ENCODE results near the gene GRM4. TPM values are rescaled to one million over a fixed set of nuclear protein-coding genes. Genes with fewer than 3 reads are reported as not detected.

GRM4 gene
- total RNA-seq, 1 experiment from 2014 or later, result 4.9 TPM

DNA sequence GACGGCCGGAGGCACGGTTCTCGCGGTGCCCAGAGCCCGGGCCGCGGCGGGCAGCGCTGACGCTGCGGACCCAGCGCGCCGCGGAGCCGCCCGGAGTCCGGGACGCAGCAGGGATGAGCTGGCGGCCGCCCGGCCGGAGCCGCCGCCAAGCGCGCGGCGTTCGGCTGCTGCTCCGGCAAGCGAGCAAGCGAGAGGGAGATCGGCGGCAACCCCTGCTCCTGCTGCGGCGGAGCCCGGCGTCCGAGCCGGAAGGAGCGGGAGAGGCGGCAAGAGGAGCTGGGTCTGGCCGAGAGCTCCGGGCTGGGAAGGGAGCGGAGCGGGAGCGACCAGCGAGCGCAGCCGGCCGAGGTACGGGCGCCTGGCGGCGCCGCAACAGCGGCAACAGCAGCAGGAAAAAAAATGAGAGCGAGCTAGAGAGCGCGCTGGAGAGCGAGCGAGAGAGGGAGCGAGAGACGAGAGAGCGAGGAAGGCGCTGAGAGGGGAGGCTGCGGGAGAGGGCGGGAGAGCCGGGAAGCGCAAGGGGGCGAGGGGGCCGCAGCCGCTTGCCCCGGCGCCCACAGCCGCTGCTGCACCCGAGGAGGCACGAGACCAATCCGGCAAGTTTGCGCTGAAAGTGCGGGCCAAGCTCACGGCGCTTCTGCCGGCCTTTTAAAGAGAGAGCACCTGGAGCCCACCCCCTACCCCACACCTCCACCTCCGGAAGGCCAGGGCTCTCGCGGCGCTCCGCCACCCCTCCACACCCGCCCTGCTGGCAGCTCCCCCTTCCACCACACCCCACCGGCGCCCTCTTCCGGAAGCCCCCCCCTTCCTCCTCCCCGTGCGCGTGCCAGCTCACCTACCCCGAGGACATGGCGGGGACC lies 496 bp downstream of the GRM4 start:
- peak; percentile 66 for DNase-seq (ENCODE audit: low spot score)
- in situ Hi-C loops (cut with HindIII; ENCODE audit: low sequenced_read_pairs), result loop anchor here (25.0 kb wide), 1 partner anchor 308 kb away; no protein-coding TSS in a partner anchor

DNA sequence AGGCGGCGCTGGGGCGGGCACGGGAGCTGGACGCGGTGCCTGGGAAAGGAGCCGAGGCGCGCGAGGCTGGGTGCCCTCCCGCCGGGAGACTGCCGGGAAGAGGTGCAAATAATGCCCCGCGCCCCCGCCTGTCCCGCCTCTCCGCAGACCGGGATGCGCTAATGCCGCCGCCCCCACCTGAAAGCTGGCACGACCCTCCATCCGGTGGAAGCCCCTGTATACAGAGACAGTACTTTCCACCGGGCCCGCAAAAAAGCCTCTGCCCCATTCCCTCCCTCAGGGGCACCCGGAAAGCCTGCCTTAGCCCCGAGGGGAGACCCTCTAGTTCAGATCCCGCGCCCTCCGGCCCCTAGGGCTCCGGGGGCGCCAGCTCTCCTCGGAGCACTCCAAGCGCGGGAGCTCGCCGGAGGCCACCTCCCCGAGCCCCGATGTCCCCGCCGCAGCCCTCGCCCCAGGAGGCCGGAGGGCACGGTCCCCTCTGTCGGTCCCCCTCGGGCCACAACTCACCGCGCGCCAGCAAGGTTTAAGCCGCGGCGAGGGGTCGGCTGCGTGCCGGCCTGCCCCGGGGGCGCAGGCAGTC lies 1.2 kb downstream of the GRM4 start:
- in situ Hi-C loops (cut with HindIII; ENCODE audit: low sequenced_read_pairs), result loop anchor here (5.0 to 25.0 kb wide), 2 partner anchors 82 to 307 kb away; no protein-coding TSS in a partner anchor
- DNase-seq (ENCODE audit: low spot score), result peak; percentile 33

DNA sequence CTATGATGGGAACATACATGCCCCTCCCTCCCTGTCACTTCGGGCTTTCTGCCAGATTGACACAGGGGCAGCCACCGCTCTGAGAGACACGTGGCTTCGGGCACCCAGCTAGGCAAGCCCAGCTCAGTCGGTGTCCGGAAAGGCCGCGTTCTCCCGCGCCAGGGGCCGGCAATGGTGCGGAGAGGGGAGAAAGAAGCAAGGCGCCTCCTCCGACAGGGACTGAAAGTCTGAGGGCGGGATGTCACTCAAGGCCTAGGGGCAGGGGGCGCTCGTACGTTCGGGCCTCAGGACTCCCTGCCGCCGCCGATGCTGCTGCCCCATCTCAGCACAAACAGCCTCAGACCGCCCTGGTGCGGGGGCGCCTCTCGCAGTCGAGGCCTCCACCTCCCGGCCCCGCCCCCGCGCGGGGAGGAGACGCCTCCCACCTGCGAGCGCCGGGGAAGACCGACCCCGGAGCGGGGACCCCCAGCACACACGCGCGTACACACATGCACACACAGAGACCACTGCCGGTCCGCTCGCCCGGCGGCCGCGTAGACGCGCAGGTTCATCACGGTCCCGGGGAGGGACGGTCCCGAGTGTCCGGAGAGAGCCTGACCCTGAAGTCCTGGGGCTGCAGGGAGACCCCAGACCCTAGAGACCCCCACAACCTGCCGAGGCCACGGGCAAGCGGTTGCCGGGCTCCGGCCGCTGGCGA lies 1.9 kb downstream of the GRM4 start:
- peak; percentile 79 for DNase-seq (ENCODE audit: low spot score)
- in situ Hi-C loops (cut with HindIII; ENCODE audit: low sequenced_read_pairs), result loop anchor here (5.0 to 25.0 kb wide), 2 partner anchors 82 to 307 kb away; no protein-coding TSS in a partner anchor

DNA sequence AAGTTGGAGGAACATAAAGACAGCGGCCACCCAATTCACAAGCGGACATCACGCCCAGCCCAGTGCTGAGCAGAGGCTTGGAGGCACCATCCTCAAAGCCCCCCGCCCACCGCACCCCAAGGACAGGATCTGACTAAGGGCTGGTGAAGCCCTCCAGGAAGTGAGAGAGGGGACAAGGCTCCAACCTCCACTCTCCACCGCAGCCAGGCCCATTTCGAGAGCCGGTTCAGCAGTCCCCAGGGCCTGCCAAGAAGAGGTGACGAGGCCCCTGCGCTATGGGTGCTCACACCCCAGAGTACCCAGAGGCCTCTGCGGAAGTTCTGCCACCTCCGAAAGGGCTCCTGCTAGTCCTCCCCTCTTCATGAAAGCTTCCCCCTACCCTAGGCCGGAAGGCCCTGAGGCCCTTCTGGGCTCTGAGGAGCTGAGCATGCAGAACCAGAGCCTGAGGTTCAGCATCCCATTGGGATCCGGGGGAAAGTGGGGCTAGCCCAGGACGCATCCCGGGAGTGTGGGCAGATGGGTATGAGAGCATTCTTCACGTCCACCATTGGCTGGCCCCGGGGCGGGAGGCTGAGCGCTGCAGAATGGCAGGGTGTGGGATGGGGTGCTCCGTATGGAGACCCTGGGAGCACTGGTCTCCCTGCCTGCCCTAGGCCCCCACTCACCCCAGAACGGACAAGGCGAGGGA lies 2.5 kb downstream of the GRM4 start:
- peak; percentile 20 for DNase-seq (ENCODE audit: low spot score)
- in situ Hi-C loops (cut with HindIII; ENCODE audit: low sequenced_read_pairs), result loop anchor here (5.0 to 25.0 kb wide), 2 partner anchors 81 to 306 kb away; no protein-coding TSS in a partner anchor

DNA sequence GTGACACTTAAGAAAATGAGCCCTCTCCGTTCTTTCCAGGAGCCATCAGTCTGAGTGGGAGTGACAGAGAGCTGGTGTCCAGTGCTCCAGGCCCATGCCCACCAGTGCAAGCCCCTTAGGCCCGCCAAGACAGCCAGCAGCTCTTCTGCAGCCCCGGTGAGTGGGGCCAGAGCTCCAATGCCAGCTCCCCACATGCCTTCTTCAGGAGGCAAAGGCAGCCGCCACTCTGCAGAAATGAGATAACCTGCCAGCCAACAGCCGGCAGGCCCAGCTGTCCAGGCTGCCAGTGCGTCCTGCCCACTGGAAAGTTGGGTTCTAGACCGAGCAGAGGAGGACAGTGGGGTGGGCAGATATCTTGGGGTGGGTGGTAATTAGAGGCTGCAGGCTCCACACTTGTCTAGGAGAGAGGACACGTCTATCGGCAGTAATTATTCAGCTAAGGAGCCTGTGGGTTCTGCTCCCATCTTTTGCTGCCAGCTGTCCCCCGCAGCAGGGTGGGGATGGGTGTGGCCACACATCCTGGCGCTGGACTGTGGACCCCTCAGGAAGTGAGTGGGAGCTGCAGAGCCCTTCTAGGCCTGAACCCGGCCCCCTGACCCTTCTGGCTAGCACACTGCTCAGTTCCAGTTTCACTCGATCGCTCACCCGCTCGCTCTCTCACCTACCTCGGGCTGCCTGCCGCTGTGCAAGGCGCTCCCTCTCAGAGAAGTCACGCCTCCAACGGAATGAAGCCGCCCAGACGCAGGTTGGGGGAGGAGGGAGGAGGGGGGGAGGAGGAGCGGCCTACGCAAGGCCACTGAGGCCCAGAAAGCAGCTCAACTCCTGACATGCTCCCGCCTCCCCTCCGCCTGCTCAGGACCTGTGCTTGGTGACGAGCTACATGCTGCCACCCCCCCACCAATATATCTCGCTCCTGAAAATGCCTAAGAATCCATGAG lies 3.6 kb downstream of the GRM4 start:
- peak; percentile 93 for DNase-seq (ENCODE audit: low spot score)
- in situ Hi-C loops (cut with HindIII; ENCODE audit: low sequenced_read_pairs), result loop anchor here (5.0 to 25.0 kb wide), 2 partner anchors 80 to 305 kb away; no protein-coding TSS in a partner anchor

DNA sequence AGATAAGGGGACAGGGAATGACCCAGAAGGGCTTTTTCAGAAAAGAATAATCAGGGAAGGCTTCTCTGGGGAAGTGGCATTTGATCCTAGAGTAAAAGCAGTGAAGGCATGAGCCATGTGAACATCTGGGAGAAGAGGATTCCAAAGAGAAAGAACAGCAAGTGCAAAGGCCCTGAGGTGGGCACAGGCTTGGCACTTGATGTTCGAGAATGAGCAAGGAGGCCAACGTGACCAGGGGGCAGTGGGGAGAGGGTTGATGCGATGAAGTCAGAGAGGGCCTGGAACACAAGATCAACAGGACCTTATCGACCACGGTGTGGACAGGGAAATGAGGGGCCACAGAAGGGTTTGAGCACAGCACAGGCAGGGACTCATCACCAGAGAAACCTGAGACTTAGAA lies 5.8 kb downstream of the GRM4 start:
- in situ Hi-C loops (cut with HindIII; ENCODE audit: low sequenced_read_pairs), result loop anchor here (5.0 to 25.0 kb wide), 2 partner anchors 78 to 303 kb away; no protein-coding TSS in a partner anchor
- peak; percentile 9 for DNase-seq (ENCODE audit: low spot score)

DNA sequence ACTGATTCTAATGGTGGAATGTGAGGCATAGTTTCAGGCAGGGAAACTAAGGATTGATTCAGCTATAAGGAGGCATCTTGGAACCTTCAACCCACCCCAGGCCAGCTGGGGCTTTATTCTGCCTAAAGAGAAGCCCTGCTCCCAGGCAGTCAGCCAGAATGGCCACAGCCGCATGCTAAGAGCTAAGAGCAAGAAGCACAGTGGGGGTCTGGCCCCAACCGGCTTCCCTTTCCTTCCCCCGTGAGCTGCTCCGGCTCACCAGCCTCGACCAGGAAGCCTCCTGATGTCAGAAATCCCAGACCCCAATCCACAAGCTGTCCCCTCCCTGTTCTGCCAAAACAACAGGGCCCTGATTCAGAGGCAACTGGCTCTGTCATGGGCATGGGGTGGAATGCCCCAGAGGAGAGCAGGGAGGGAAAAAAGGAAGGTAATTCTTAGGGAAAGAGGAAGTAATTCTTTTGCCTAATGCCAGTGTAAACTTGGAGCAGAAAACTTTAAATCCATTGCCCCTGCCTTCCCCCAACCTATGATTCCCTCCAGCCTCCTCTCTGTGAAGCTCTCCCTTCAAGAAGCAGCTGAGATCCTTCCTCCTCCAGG lies 6.9 kb downstream of the GRM4 start:
- DNase-seq (ENCODE audit: low spot score), result peak; percentile 67
- in situ Hi-C loops (cut with HindIII; ENCODE audit: low sequenced_read_pairs), result loop anchor here (25.0 kb wide), 1 partner anchor 302 kb away; no protein-coding TSS in a partner anchor

DNA sequence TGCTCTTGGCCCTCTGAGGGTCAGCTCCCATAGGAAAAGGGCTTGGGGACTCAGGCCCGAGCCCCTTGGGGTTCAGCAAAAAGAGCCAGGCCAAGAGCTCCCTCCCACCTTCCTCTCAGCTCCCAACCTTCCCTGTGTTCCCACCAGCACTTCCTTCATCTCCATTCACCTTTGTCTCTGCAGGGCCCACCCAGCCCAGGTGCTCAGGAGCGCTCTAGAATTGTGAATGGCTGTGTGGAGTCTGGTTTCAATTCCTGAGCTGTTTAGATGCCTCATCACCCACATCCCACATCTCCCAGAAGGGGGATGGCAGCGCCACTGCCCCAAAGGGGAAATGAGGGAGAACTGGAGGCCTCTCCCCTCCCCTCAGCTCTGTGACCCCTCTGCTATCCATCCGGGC lies 7.7 kb downstream of the GRM4 start:
- in situ Hi-C loops (cut with HindIII; ENCODE audit: low sequenced_read_pairs), result loop anchor here (25.0 kb wide), 1 partner anchor 301 kb away; no protein-coding TSS in a partner anchor
- peak; percentile 30 for DNase-seq (ENCODE audit: low spot score)

DNA sequence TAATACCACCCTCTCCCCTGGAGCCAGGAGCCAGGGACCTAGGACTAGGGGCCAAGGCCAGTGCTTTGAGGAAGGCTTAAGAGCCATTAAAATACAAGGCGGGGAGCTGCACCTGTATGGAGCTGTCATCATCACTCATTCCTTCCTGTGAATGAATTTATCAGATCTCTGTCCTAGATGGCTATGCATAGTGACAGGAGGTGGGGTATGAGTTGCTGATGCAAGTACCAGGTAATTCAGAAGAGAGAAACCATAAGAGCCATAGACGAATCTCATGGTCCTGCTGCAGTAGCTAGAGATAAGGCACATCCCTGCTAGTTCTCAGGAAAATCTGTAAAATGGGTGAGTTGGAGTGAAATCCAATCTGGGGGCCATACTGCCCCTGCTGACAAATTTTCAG lies 10.3 kb downstream of the GRM4 start:
- peak; percentile 13 for DNase-seq (ENCODE audit: low spot score)
- in situ Hi-C loops (cut with HindIII; ENCODE audit: low sequenced_read_pairs), result loop anchor here (25.0 kb wide), 1 partner anchor 298 kb away; no protein-coding TSS in a partner anchor

DNA sequence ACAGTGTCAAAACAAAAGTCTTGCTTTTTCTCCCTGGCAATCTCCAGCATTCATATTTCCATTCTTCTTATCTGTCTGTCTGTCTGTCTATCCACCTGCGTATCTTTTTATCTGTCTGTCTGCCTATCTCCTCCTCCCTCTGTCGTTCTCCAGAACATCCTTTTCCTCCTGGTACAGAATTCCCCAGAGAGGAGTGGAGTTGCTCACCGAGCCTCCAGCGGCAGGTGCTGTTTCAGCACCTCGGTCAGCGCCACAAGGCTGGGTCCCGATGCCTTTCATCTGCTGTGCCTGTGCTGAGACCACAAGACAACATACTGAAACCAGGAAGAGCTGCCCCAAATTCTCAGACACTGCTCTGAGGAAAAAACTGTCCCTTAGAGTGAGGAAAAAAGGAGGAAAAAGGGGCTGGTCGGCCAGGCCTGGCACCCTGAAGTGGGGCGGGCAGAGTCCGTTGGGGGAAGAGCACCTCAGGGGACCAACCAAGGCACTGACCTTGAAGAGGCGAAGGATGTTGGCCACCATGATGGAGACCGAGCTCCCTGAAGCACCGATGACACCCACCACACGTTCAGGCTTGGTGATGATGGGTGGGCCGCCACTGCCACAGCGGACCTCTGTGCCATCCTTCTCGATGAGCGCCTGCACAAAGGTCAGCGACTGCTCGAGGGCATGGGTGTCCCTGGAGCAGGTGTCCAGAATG lies 13.3 kb downstream of the GRM4 start:
- in situ Hi-C loops (cut with HindIII; ENCODE audit: low sequenced_read_pairs), result loop anchor here (25.0 kb wide), 1 partner anchor 295 kb away; no protein-coding TSS in a partner anchor
- DNase-seq (ENCODE audit: low spot score), result no peak

DNA sequence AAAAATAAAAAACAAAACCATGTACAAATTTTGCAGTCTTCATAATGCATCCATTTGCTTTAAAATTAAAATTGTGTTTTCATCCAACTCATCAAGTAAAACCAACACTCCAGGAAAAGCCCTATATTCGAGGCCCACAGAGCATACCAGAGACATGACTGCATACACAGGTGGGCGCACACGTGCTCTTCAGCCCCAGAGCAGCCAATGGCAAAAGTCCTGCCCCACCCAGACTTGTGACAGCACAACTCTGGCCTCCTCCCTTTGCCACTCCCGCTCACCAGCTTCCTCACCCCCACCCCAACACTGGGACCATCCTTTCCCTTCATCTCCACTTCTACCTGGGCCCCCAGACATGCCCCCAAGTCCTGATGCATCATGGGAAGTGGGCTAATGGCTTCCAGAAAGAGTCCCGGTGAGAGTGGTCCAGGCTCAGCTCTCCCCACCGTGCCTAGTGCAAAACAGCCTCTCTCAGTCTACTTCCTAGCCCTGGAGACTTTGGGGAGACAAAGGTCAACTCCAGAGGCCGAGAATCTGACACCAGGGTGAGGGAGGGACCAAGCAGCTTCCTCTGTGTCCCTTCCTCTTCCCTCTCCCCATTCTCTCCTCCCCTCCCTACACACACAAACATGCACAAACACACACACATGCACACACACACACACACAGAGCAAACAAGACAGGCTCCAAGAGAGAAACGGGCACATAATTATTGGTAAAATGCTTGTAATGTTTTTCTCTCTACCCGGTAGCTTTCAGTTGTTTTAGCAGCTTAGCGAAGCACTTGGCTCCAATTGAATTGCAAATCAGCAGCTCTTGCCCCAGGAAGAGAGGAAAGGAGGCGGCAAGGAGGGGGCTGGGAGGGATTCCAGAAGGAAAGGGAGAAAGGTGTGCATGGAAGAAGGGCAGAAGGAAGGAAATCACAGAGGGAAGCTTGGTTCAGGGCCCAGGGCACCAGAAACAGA lies 14.3 kb downstream of the GRM4 start:
- in situ Hi-C loops (cut with HindIII; ENCODE audit: low sequenced_read_pairs), result loop anchor here (25.0 kb wide), 1 partner anchor 294 kb away; no protein-coding TSS in a partner anchor
- DNase-seq (ENCODE audit: low spot score), result peak; percentile 77

DNA sequence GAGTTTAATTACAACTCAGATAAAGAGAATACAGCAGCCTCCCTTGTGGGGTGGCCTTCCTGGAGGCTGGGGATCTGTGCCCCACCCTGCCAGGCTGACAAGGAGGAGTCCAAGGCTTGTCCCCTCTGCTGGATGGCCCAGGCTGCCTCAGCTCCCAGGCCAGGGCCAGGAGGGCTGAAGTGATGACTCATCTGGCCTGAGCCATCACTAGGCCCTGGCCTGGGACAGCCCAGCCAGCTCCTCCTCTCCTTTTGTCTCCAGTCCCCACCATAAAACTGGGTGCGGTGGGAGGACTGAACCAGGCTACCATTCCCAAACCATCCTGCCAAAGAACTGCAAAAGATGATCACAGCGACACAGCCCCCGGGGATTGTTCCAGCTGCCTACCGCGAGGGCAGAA lies 15.0 kb downstream of the GRM4 start:
- in situ Hi-C loops (cut with HindIII; ENCODE audit: low sequenced_read_pairs), result loop anchor here (25.0 kb wide), 1 partner anchor 294 kb away; no protein-coding TSS in a partner anchor
- no peak for DNase-seq (ENCODE audit: low spot score)

DNA sequence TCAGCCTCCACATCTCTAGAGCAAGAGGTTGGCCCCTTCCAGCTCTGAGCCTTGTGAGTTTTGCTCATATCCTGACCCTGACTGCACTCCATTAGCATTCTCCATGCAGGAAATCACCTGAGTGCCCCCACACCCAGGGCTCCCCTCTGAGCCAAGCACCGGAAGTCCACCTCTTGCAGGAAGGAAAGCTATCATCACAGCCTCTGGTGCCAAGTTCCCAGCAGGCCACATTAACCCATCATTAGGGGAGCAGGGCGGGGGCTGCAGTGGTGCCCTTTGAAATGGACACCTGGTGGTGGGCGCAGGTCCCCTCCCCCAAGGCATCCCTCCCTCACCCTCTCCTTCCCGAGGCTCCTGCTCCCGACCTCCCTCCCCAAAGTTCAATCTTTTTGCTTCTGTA lies 16.1 kb downstream of the GRM4 start:
- in situ Hi-C loops (cut with HindIII; ENCODE audit: low sequenced_read_pairs), result loop anchor here (25.0 kb wide), 1 partner anchor 292 kb away; no protein-coding TSS in a partner anchor

DNA sequence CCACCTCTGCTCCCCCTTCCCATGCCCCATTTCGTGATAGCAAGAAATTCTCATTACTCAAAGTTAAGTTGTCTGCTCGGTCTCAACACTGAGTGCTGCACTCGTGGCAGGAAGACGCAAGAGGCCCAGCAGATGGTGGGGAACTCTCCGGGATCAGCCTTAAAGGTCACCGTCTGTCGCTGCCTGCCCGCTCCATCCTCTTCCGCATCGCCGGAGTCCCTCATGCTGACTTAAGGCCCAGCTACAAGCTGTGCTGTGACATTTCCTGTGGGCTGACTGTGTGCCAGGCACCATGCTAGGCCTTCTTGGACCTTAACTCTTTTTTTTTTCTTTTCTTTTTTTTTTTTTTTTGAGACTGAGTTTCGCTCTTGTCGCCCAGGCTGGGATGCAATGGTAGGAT lies 17.8 kb downstream of the GRM4 start:
- in situ Hi-C loops (cut with HindIII; ENCODE audit: low sequenced_read_pairs), result loop anchor here (25.0 kb wide), 1 partner anchor 291 kb away; no protein-coding TSS in a partner anchor

More for the DNA sequence above, 16.1 kb downstream of the GRM4 start:
- no peak for DNase-seq (ENCODE audit: low spot score)

DNA sequence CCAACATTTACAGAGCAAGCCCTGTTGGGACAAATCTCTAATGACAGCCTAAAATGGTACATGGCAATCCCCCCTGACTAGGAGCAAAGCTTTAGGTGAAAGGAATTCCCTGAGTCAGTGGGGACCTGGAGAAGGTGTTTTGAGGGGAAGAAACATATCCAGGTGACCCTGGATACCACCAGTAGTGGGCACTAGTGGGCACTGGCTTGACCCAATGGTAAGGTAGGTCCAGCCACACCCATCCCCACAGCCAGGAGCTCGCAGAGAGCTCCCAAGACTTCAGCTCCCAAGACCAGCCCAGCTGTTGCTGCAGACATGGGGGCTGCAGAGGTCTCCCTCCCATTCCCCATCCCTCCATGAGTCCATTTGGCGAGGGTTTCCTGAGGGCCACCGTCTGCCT lies 19.5 kb downstream of the GRM4 start:
- in situ Hi-C loops (cut with HindIII; ENCODE audit: low sequenced_read_pairs), result loop anchor here (25.0 kb wide), 1 partner anchor 289 kb away; no protein-coding TSS in a partner anchor
- DNase-seq (ENCODE audit: low spot score), result no peak

More for the DNA sequence above, 17.8 kb downstream of the GRM4 start:
- DNase-seq (ENCODE audit: low spot score), result peak; percentile 97
